IPS-15b (cell line): ENCODE data around the gene UBA3.

ENCODE experiments used
- H3K27me3 ChIP-seq: one replicate; pipeline ENCODE4 v1.6.1; 2013; ENCODE audit warnings: low read length; ENCODE audit not compliant: control insufficient read depth, insufficient read depth
- H3K36me3 ChIP-seq: one replicate; pipeline ENCODE4 v1.6.1; 2013; ENCODE audit warnings: low read length; ENCODE audit not compliant: control insufficient read depth, insufficient read depth
- H3K4me1 ChIP-seq: one replicate; pipeline ENCODE4 v1.6.1; 2013; ENCODE audit warnings: mild to moderate bottlenecking, low read length; ENCODE audit not compliant: control insufficient read depth, insufficient read depth
- H3K4me3 ChIP-seq: one replicate; pipeline ENCODE4 v1.5.1; 2013; ENCODE audit warnings: low read depth, low read length
- H3K9ac ChIP-seq: one replicate; pipeline ENCODE4 v1.6.1; 2013; ENCODE audit warnings: low read depth, mild to moderate bottlenecking, low read length
- H3K9me3 ChIP-seq: one replicate; pipeline ENCODE4 v1.6.1; 2013; ENCODE audit warnings: mild to moderate bottlenecking, low read length; ENCODE audit not compliant: control insufficient read depth, insufficient read depth

The UBA3 gene

DNA sequence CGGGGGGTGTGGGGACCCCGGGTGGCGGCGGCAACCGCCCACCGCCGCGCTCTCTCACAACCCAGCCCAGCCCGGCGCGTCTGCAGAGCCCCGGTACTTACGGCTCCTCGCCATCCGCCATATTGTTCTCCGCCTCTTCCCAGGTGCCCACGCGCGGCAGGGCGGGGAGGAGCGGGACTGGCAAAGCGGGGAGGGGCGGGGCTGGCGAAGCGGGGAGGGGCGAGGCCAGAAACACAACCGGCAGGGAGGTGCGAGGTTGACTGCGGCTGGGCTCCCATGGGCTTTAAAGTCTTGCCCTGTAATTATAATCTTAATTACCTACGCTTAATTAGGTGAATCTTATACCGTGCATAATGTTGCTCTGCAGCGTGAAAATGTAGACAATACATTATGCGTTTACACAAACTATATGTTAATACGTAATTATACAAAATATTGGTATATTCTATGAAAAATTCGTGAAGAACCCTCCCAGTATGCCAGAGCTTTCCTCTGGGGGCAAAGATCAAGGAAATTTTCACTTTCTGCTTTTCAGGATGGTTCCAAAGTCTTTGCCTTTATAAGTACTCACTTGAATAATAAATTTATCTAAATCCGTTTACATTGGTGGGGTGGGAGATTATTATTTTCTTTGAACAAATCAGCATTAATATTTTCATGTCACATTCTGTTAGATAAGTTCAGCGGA, at the start of gene UBA3:
Gene UBA3 (minus strand): TSS at position 133 of the 688 bp plus-strand sequence. CDS start 12 bp downstream, at position 121.
- H3K9ac ChIP-seq = peak within 1 kb of the TSS; percentile 29
- H3K36me3 ChIP-seq = no peaks in the 10 kb centered on the region
- no peaks in the 10 kb centered on the region for H3K4me1 ChIP-seq
- peak within 1 kb of the TSS; percentile 54 for H3K4me3 ChIP-seq
- H3K9me3 ChIP-seq = no peaks in the 10 kb centered on the region
- no peaks in the 10 kb centered on the region for H3K27me3 ChIP-seq

GRCh38 chr3:69129531-69129930, 49.4 kb upstream of the UBA3 start:
- H3K4me3 ChIP-seq = no peak overlapping the region
- H3K27me3 ChIP-seq = no peaks in the 10 kb centered on the region
- no peak overlapping the region for H3K9ac ChIP-seq
- no peaks in the 10 kb centered on the region for H3K4me1 ChIP-seq
- no peaks in the 10 kb centered on the region for H3K36me3 ChIP-seq
- H3K9me3 ChIP-seq = no peaks in the 10 kb centered on the region

DNA sequence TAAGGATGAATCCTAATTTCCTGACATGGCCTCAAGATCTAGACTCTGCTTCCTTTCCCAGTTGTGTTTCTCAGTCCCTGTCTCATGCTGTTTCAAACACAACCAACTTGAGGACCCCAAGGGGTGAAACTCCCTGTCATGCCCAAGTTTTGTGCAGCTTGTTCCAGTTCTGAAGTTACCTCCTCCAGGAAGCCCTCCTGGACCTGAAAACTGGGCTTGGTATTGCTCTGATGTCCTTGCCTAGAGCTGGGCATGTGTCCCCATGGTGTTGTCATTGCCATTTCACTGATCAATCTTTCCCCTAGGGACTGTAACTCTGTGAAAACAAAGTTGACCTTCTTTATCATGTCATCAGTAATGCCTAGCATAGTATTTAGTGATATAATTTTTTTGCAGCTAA, 48.3 kb upstream of the UBA3 start:
- Histone ChIP-seq H3K4me3 (no peak overlapping the region), H3K9me3 (no peaks in the 10 kb centered on the region), H3K9ac (no peak overlapping the region), H3K36me3 (no peaks in the 10 kb centered on the region), H3K27me3 (no peaks in the 10 kb centered on the region), H3K4me1 (no peaks in the 10 kb centered on the region)

GRCh38 chr3:69126999-69127398, 46.8 kb upstream of the UBA3 start:
- Histone ChIP-seq H3K4me1 (no peaks in the 10 kb centered on the region), H3K9ac (no peak overlapping the region), H3K4me3 (no peak overlapping the region), H3K9me3 (no peaks in the 10 kb centered on the region), H3K27me3 (no peaks in the 10 kb centered on the region), H3K36me3 (no peaks in the 10 kb centered on the region)

GRCh38 chr3:69126216-69126615, 46.1 kb upstream of the UBA3 start:
- no peak overlapping the region for H3K4me3 ChIP-seq
- H3K4me1 ChIP-seq = no peaks in the 10 kb centered on the region
- no peaks in the 10 kb centered on the region for H3K27me3 ChIP-seq
- no peaks in the 10 kb centered on the region for H3K36me3 ChIP-seq
- no peaks in the 10 kb centered on the region for H3K9me3 ChIP-seq
- no peak overlapping the region for H3K9ac ChIP-seq

- Histone ChIP-seq H3K9me3 (no peaks in the 10 kb centered on the region), H3K36me3 (no peaks in the 10 kb centered on the region), H3K27me3 (no peaks in the 10 kb centered on the region), H3K4me1 (no peaks in the 10 kb centered on the region), H3K4me3 (no peak within 1 kb of the TSS), H3K9ac (no peak within 1 kb of the TSS)
Observed at GRCh38 chr3:69122403-69122802, 42.2 kb upstream of the UBA3 start, which contains the start of gene LMOD3. Gene LMOD3 (minus strand): TSS chr3:69122595. CDS start chr3:69122386, 209 bp downstream.

DNA sequence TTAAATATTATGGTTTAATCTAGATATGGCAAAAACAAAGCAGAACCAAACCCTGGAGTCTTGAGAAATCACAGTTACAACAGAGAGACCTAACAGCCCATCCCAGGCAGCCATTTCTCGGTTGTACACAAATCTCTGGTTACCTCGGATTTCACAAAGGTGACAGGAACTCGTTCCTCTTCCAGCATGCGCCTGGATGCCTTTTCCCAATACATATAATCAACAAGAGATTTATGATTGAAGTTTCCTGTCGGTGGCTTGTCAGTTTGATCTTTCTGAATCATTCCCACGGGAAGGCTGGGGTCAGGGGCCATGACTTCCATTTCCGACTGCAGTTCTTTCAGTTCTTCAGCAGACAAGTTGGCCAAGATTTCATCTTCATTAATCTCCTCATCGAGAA, 41.8 kb upstream of the UBA3 start:
- no peaks in the 10 kb centered on the region for H3K27me3 ChIP-seq
- H3K9me3 ChIP-seq = no peaks in the 10 kb centered on the region
- H3K36me3 ChIP-seq = no peaks in the 10 kb centered on the region
- H3K4me3 ChIP-seq = no peak overlapping the region
- H3K4me1 ChIP-seq = no peaks in the 10 kb centered on the region
- no peak overlapping the region for H3K9ac ChIP-seq

- Histone ChIP-seq H3K4me3 (no peak overlapping the region), H3K9me3 (no peaks in the 10 kb centered on the region), H3K27me3 (no peaks in the 10 kb centered on the region), H3K36me3 (no peaks in the 10 kb centered on the region), H3K4me1 (no peaks in the 10 kb centered on the region), H3K9ac (no peak overlapping the region)
Observed at GRCh38 chr3:69121513-69121912, 41.3 kb upstream of the UBA3 start.

DNA sequence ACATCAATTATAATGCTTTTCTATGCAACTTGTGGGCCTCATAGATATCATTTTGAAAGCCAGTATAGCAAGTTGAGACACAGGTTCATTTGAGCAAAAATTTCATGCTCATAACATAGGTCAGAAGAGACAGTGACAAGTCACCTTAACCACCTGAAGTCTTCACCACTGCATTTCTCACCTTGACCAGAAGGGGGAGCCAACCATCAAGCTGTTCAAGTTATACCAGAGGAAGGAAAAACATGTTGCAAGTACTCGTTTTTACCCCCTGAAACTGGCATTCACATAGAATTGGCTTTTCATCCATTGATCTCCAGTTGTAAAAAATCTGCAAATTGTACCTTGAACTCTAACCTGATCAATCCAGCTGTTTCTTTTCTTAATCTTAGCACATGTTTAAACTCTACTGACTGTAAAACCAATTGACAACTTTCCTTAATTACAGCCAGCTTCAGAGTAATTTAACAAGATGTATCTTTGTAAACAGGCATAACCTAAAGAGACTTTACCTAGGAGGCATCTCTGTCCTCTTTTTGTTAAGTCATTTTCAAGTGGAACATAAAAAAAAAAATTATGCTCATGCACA, 40.8 kb upstream of the UBA3 start:
- Histone ChIP-seq H3K27me3 (no peaks in the 10 kb centered on the region), H3K4me3 (no peak overlapping the region), H3K4me1 (no peaks in the 10 kb centered on the region), H3K9ac (no peak overlapping the region), H3K36me3 (no peaks in the 10 kb centered on the region), H3K9me3 (no peaks in the 10 kb centered on the region)

DNA sequence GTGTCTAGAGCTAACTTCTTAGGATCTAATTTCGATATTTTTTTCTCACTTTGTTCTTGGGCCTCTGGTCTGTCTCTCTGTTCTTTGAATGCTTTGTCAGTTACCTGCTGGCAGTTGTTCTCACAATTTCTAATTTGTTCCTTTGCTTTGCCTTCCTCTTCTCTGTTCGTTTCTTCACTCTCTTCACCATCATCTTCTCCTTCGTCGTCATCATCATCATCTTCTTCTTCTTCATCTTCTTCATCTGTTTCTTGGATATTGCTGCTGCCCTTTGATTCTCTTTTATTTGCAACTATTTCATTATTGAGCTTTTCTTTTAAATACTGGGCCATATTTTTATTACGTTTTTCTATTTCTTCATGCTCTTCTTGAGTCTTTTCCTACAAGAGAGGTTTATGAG, 39.5 kb upstream of the UBA3 start:
- no peak overlapping the region for H3K4me3 ChIP-seq
- H3K27me3 ChIP-seq = no peaks in the 10 kb centered on the region
- no peaks in the 10 kb centered on the region for H3K4me1 ChIP-seq
- no peaks in the 10 kb centered on the region for H3K9me3 ChIP-seq
- H3K36me3 ChIP-seq = no peaks in the 10 kb centered on the region
- H3K9ac ChIP-seq = no peak overlapping the region

DNA sequence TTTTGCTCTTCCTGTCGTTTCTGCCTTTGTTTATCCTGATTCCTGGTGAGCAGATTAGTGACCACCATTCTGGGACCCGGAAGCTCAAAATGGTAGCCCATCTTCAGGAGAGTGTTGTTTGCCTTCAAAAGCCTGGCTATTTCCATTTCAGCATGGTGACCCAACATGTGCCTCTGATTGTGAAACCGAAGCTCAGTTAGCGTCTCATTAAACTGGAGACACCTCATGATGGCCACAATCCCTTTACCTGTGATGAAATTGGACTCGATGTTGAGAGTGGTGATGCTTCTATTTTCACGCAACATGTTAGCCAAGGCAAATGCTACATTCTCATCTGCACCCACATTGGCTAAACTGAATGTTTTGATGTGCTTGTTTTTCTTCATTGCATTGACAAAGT, 39.0 kb upstream of the UBA3 start:
- no peaks in the 10 kb centered on the region for H3K36me3 ChIP-seq
- no peak overlapping the region for H3K4me3 ChIP-seq
- H3K27me3 ChIP-seq = no peaks in the 10 kb centered on the region
- no peaks in the 10 kb centered on the region for H3K4me1 ChIP-seq
- no peak overlapping the region for H3K9ac ChIP-seq
- no peaks in the 10 kb centered on the region for H3K9me3 ChIP-seq

DNA sequence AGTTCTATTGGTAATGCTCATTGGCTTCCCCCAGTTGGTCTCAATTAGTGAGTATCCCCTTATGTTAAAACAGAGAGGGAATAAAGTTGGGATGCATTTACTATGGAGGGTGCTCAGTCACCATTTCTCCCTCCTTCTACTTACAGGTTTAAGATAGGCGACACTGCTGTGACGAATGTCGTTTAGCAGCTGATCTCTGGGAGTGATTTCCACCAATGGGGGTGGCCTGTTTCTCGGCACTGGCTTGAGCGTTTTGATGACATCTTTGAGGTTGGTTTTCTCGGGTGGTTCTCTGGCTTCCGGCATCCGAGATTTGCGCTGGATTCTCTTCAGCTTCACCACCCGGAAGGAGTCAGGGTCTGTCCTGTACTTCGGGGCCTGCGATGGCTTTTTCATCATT, 38.4 kb upstream of the UBA3 start:
- Histone ChIP-seq H3K36me3 (no peaks in the 10 kb centered on the region), H3K9me3 (no peaks in the 10 kb centered on the region), H3K27me3 (no peaks in the 10 kb centered on the region), H3K4me3 (no peak overlapping the region), H3K4me1 (no peaks in the 10 kb centered on the region), H3K9ac (no peak overlapping the region)
